ENCODE measurements around the gene ATG4B. TPM values are rescaled to one million over a fixed set of nuclear protein-coding genes. Genes with fewer than 3 reads are reported as not detected.

Gene ATG4B
- total RNA-seq, 1 experiment from 2014 or later: 80.9 TPM

DNA sequence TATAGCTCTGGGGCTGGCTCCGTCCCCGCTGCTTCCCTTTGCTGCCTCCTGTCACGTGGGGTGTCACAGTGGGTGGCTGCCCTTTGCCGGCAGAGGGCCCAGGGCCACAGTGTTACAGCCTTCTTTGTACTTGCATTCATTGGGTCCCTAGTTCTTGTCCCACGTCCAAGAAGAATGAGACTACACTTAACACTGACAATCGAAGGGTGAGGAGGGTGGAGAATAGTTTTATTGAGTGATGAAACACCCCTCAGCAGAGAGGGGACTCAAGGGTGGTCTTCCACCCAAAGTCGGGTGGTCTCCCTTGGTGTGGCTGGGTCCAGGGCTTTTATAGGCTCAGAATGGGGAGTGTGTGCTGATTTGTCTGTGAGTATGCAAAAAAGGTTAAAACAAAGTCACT, 1.9 kb downstream of the ATG4B start:
- H3K27ac ChIP-seq: no peak overlapping the region
- peaks cover 23% of the 10 kb centered on the region for H3K4me1 ChIP-seq (replicated peaks)
- 0 out of 2 replicates have a peak, but pooled peaks cover 3% of the 10 kb centered on the region for H3K9me3 ChIP-seq (replicated peaks)
- no peaks in the 10 kb centered on the region for H3K27me3 ChIP-seq (replicated peaks)
- no peak for DNase-seq (ENCODE audit: low read depth in 1 of 2, low spot score in 2 of 2)
- H3K4me3 ChIP-seq: no peak overlapping the region
- peaks cover 48% of the 10 kb centered on the region for H3K36me3 ChIP-seq

GRCh38 chr2:241640165-241640795, 2.8 kb downstream of the ATG4B start:
- Histone ChIP-seq H3K27me3 (replicated peaks) (no peaks in the 10 kb centered on the region), H3K4me3 (no peak overlapping the region), H3K9me3 (replicated peaks) (0 out of 2 replicates have a peak, but pooled peaks cover 3% of the 10 kb centered on the region), H3K36me3 (peaks cover 46% of the 10 kb centered on the region), H3K27ac (no peak overlapping the region), H3K4me1 (replicated peaks) (peaks cover 20% of the 10 kb centered on the region)
- no peak for DNase-seq (ENCODE audit: low read depth in 1 of 2, low spot score in 2 of 2)

- H3K27me3 ChIP-seq (replicated peaks): no peaks in the 10 kb centered on the region
- no peaks in the 10 kb centered on the region for H3K9me3 ChIP-seq (replicated peaks)
- peaks cover 14% of the 10 kb centered on the region for H3K4me1 ChIP-seq (replicated peaks)
- no peak for DNase-seq (ENCODE audit: low read depth in 1 of 2, low spot score in 2 of 2)
- H3K4me3 ChIP-seq: no peak overlapping the region
- no peak overlapping the region for H3K27ac ChIP-seq
- H3K36me3 ChIP-seq: peaks cover 49% of the 10 kb centered on the region
Measured at GRCh38 chr2:241641631-241642030, 4.1 kb downstream of the ATG4B start.

DNA sequence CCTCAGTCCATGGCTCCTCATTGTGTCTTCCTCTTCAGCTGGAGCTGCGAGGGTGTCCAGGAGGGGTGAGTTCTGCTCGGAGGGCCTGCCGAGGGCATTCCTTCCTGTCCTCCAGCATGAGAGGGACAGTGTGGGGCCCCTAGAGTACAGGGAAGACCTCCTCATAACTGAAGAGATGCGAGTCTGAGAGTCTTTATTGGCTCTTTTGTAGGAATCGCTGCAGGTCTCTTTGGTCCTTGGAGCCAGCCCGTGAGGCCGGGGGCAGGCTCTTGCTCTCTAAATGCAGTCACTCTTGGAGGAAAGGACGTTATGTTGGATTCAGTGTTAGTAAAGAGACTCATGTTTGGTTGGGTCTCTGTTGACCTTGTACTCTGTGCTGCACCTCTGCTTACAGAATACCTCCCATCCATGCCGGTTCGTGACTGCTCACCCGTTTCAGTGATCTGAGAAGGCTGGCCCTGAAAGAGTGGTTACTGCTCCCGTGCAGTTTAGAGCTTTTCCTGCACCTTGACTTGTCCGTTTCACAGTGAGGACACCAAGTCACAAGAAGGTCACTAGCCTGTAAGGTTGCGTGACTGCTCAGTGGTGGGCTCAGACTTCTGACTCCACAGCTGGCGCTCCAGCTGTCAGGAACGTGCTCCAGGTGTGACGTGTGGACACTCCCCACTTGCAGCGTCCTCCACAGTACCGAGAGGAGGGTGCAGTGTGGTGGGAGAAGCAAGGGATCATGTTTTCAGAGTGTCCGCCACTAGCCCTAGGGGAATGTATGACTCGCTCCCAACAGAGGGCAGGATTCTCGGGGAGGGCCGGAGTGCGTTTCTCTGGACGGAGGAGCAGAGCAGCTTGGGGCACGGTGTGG, 7.8 kb downstream of the ATG4B start:
- H3K36me3 ChIP-seq: peaks cover 28% of the 10 kb centered on the region
- no peaks in the 10 kb centered on the region for H3K27me3 ChIP-seq (replicated peaks)
- H3K27ac ChIP-seq: no peak overlapping the region
- H3K9me3 ChIP-seq (replicated peaks): no peaks in the 10 kb centered on the region
- peaks cover 3% of the 10 kb centered on the region; the same call in 1 of the 2 replicates for H3K4me1 ChIP-seq (replicated peaks)
- H3K4me3 ChIP-seq: no peak overlapping the region
- no peak for DNase-seq (ENCODE audit: low read depth in 1 of 2, low spot score in 2 of 2)

GRCh38 chr2:241645915-241646645, 8.6 kb downstream of the ATG4B start:
- DNase-seq (ENCODE audit: low read depth in 1 of 2, low spot score in 2 of 2): no peak
- Histone ChIP-seq H3K36me3 (peaks cover 24% of the 10 kb centered on the region), H3K27me3 (replicated peaks) (no peaks in the 10 kb centered on the region), H3K9me3 (replicated peaks) (no peaks in the 10 kb centered on the region), H3K4me1 (replicated peaks) (peaks cover 3% of the 10 kb centered on the region; the same call in 1 of the 2 replicates), H3K4me3 (no peak overlapping the region), H3K27ac (no peak overlapping the region)

- Histone ChIP-seq H3K4me3 (no peak overlapping the region), H3K36me3 (peaks cover 48% of the 10 kb centered on the region), H3K9me3 (replicated peaks) (no peaks in the 10 kb centered on the region), H3K27ac (no peak overlapping the region), H3K27me3 (replicated peaks) (no peaks in the 10 kb centered on the region), H3K4me1 (replicated peaks) (peaks cover 3% of the 10 kb centered on the region; the same call in 1 of the 2 replicates)
- no peak for DNase-seq (ENCODE audit: low read depth in 1 of 2, low spot score in 2 of 2)
Measured at GRCh38 chr2:241648453-241648852, 11.0 kb downstream of the ATG4B start.

DNA sequence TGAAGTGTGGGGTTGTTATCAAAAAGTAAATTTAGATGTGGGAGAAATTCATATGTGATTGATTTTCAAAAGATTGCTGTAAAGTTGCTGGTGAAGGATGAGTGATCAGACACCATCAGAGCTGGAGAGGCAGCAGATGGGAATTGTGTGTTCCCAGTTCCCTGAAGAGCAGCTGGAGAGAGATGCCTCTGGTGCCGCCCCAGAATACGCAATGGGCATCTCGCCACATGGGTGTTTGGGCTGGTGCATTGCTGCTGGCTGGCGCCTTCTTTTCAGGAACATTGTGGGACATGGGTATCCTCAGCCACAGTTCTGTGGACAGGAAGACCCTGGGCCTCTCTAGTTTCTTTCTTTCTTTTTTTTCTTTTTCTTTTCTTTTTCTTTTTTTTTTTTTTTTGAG, 11.9 kb downstream of the ATG4B start:
- H3K27ac ChIP-seq: no peak overlapping the region
- H3K4me3 ChIP-seq: no peak overlapping the region
- H3K4me1 ChIP-seq (replicated peaks): peaks cover 3% of the 10 kb centered on the region; the same call in 1 of the 2 replicates
- DNase-seq (ENCODE audit: low read depth in 1 of 2, low spot score in 2 of 2): no peak
- H3K36me3 ChIP-seq: peaks cover 46% of the 10 kb centered on the region
- H3K27me3 ChIP-seq (replicated peaks): no peaks in the 10 kb centered on the region
- no peaks in the 10 kb centered on the region for H3K9me3 ChIP-seq (replicated peaks)

- peaks cover 3% of the 10 kb centered on the region; the same call in 1 of the 2 replicates for H3K4me1 ChIP-seq (replicated peaks)
- no peak overlapping the region for H3K27ac ChIP-seq
- H3K27me3 ChIP-seq (replicated peaks): no peaks in the 10 kb centered on the region
- H3K9me3 ChIP-seq (replicated peaks): no peaks in the 10 kb centered on the region
- no peak overlapping the region for H3K4me3 ChIP-seq
- H3K36me3 ChIP-seq: peaks cover 50% of the 10 kb centered on the region
- no peak for DNase-seq (ENCODE audit: low read depth in 1 of 2, low spot score in 2 of 2)
Measured at GRCh38 chr2:241649927-241650326, 12.4 kb downstream of the ATG4B start.

GRCh38 chr2:241652142-241652541, 14.6 kb downstream of the ATG4B start:
- H3K27ac ChIP-seq: no peak overlapping the region
- no peak overlapping the region for H3K4me3 ChIP-seq
- H3K36me3 ChIP-seq: peaks cover 61% of the 10 kb centered on the region
- no peak for DNase-seq (ENCODE audit: low read depth in 1 of 2, low spot score in 2 of 2)
- H3K9me3 ChIP-seq (replicated peaks): no peaks in the 10 kb centered on the region
- no peaks in the 10 kb centered on the region for H3K27me3 ChIP-seq (replicated peaks)
- H3K4me1 ChIP-seq (replicated peaks): no peaks in the 10 kb centered on the region

GRCh38 chr2:241652722-241653121, 15.2 kb downstream of the ATG4B start:
- H3K4me3 ChIP-seq: no peak overlapping the region
- H3K27me3 ChIP-seq (replicated peaks): no peaks in the 10 kb centered on the region
- H3K36me3 ChIP-seq: peaks cover 66% of the 10 kb centered on the region
- DNase-seq (ENCODE audit: low read depth in 1 of 2, low spot score in 2 of 2): no peak
- no peak overlapping the region for H3K27ac ChIP-seq
- H3K4me1 ChIP-seq (replicated peaks): no peaks in the 10 kb centered on the region
- H3K9me3 ChIP-seq (replicated peaks): no peaks in the 10 kb centered on the region

DNA sequence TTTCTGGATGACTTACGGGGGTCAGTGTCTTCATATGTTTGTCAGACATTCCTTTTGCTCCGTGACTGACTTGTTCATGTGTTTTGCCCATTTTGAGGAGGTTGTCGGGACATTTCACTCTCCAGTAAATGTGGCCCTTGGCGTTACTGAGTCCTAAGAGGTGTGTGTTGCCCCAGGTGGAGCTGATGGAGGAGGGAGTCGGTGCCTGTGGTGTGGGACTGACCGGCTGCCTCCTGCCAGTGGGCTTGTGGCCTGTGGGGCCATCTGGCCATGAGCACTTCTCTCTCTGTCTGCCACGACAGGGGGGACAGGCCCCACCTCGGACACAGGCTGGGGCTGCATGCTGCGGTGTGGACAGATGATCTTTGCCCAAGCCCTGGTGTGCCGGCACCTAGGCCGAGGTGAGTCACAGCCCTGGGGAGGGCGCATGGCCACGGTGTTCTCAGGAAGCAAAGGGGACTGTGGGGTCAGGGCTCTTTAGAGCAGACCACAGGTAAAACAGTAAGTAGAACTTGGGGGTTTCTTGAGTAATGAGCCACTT, 15.8 kb downstream of the ATG4B start:
- H3K9me3 ChIP-seq (replicated peaks): no peaks in the 10 kb centered on the region
- H3K27me3 ChIP-seq (replicated peaks): no peaks in the 10 kb centered on the region
- no peak overlapping the region for H3K4me3 ChIP-seq
- DNase-seq (ENCODE audit: low read depth in 1 of 2, low spot score in 2 of 2): no peak
- H3K27ac ChIP-seq: no peak overlapping the region
- H3K36me3 ChIP-seq: peaks cover 68% of the 10 kb centered on the region
- no peaks in the 10 kb centered on the region for H3K4me1 ChIP-seq (replicated peaks)

- Histone ChIP-seq H3K27me3 (replicated peaks) (no peaks in the 10 kb centered on the region), H3K4me3 (no peak overlapping the region), H3K36me3 (peaks cover 73% of the 10 kb centered on the region), H3K4me1 (replicated peaks) (no peaks in the 10 kb centered on the region), H3K27ac (no peak overlapping the region), H3K9me3 (replicated peaks) (no peaks in the 10 kb centered on the region)
- DNase-seq (ENCODE audit: low read depth in 1 of 2, low spot score in 2 of 2): no peak
Measured at GRCh38 chr2:241654551-241654950, 17.1 kb downstream of the ATG4B start.

DNA sequence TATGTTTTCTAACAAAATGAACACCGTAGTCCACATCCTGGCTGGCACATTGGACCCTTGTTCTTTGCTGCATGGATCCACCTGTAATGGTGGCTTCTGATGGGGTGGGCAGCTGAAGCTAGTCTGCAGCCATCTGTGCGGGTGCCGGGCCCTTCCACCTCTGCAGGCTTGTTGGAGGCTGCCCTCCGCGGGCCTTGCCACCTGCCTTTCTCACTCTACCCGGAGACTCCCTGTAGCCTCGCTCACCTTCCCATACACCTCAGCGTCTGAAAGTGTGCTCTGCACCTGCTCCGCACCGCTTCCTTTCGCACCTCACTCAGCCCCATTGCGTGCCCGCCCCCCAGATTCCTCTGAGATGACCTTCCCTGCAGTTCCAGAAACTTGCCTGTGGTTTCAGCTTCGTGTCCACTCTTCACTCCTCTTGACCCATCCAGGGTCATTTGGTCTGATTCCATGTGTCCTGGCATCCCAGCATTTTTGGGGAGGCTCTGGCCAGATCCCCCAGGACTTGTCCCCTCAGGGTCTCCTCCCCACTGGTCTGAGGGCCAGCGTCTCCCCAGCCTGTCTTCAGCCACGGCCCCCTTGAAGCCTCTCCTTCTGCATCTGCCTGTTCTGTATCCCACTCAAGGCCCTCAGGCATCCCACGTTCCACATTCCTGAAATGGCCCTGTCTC, 18.2 kb downstream of the ATG4B start:
- DNase-seq (ENCODE audit: low read depth in 1 of 2, low spot score in 2 of 2): no peak
- Histone ChIP-seq H3K27ac (no peak overlapping the region), H3K9me3 (replicated peaks) (no peaks in the 10 kb centered on the region), H3K36me3 (peaks cover 84% of the 10 kb centered on the region), H3K27me3 (replicated peaks) (no peaks in the 10 kb centered on the region), H3K4me3 (no peak overlapping the region), H3K4me1 (replicated peaks) (no peaks in the 10 kb centered on the region)
